GM21381 (cell line): Measurements from ENCODE around the gene ADAR.

ENCODE experiments used
- ATAC-seq: cut with Tn5 transposase; IDR thresholded peaks from one replicate; pipeline ENCODE4 v1.9.1; 2021; ENCODE audit warnings: mild to moderate bottlenecking, moderate library complexity; ENCODE audit not compliant: unreplicated experiment

The ADAR gene

DNA sequence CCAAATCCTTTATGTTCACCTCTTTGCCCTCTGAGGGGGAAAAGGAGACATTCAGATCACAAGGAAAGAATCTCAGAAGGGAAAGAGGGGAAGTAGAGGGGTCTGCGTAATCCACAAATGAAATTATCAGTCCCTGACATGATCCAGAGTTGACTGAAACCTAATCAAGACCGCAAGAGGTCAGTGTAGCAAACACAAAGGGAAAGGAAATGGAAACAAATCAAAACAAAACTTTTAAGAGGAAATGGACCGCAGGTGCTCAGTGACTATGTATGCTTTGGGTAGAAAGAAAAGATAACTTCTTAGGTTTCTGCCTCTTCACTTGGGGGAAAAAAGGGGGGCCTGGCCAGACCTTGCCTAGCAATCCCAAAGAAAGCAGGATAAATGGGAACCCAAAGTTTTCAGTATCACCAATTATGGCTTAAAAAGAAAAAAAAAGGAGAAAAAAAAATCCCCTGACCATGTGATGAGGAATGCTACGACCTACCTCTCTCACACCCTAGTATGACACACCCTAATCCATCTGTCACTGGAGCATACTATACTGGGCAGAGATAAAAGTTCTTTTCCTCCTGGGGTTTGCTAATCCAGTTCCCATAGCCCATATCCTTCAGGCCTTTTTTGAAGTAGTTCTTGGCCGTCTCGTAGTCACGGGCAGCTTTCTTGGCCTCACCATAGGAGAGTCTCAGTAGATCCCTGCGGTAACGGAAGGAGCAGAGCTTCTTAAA lies 23.6 kb downstream of the ADAR start:
- no peak for ATAC-seq

DNA sequence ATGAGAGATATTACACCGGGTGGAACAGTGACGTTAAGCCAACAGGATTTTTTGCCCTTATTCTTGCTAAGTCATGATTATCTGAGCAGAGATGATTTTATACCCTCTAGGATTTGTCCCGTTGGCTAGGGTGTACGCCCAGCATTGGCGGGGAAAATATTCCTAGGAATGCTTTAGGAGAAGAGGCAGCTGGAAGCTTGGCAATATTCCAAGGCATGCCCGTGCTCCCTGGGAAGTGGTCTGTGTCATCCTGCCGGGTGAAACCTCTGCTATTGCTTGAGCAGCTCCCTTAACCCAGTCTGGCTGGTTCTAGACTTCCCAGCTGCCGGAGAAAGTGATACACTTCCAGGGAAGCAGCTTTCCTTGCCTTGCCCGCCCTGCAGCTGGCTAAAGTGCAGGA lies 24.2 kb downstream of the ADAR start:
- no peak for ATAC-seq

DNA sequence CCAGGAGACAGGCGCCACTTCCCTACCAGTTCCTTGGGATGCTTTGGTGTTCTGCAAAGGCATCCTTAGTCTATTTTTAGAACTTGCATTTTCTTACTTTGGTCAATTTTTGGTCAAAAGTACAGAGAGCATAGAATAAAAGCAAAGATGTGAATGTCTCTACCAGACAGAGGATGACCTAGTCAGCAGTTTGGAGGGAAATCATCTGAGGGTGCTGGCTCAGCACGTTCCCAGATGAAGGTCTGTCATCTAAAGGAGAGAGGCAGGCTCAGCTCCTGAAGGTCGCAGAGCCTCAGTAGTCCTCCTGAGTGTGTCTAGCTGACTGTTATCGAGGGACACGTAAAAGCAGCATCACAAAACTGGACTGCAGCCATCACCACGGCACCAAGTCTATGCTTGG lies 25.1 kb downstream of the ADAR start:
- ATAC-seq, result no peak

- no peak for ATAC-seq
These were observed 26.2 kb downstream of the ADAR start for GRCh38 chr1:154581766-154582165.

GRCh38 chr1:154579374-154579773 lies 28.6 kb downstream of the ADAR start:
- no peak for ATAC-seq

DNA sequence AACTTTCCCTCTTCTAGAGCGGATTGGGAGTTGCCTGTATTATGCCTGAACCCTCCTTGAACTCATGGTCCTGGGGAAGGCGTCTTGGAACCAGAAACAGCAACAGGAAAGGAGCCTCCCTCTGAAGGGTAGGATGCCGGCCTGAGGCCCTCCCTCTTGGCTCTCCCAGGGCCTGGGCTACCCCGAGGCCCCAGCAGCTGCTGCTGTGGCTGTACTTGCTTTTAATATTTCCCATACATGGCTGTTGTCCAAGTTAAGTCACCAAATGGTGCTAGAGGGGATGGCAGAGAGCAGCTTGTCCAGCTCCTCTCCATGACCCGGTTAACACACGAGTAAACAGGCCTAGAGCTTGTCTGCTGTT lies 29.9 kb downstream of the ADAR start:
- no peak for ATAC-seq

DNA sequence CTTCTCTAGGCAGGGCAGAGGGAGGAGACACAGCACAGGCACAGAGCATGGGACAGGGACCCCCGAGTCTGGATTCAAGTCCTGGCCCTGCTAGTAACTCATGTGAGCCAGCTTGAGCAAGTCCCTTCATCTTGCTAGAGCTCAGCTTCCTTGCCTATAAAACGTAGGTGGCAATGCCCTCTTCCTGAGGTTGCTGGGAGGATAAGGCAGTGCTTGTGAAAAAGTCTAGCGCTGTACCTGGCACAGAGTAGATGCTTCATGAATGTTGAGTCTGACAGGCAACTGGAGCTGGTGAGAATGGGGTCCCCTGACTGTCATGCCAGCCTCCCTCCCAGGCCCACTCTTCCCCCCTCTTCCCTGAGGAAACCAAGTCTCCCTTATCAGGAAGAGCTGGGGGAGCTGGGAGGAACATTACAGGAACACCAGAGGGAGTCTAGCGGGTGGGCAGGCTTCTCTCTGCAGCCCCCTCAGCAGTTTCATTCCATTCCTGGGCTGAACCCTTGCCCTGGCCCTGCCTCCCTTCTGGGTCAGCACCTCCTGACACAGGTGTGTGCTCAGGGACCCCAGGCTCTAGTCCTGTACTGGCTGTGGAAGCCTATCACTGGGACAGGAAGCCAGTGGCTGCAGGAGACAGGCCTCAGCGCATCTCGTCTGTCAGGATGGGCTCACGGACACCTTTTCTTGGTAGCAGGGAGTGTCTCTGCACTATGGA lies 30.5 kb downstream of the ADAR start:
- ATAC-seq, result no peak

DNA sequence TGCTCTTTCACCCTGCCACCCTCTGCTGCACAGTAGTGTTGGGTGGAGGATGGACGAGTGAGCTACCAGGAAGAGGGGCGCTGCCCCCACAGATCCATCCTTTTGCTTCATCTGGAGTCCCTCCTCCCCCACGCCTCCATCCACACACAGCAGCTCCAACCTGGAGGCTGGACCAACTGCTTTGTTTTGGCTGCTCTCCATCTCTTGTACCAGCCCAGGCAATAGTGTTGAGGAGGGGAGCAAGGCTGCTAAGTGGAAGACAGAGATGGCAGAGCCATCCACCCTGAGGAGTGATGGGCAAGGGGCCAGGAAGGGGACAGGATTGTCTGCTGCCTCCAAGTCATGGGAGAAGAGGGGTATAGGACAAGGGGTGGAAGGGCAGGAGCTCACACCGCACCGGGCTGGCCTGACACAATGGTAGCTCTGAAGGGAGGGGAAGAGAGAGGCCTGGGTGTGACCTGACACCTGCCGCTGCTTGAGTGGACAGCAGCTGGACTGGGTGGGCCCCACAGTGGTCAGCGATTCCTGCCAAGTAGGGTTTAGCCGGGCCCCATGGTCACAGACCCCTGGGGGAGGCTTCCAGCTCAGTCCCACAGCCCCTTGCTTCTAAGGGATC lies 31.9 kb downstream of the ADAR start:
- ATAC-seq, result no peak

- no peak for ATAC-seq
These were observed 32.6 kb downstream of the ADAR start for GRCh38 chr1:154575147-154575927.

DNA sequence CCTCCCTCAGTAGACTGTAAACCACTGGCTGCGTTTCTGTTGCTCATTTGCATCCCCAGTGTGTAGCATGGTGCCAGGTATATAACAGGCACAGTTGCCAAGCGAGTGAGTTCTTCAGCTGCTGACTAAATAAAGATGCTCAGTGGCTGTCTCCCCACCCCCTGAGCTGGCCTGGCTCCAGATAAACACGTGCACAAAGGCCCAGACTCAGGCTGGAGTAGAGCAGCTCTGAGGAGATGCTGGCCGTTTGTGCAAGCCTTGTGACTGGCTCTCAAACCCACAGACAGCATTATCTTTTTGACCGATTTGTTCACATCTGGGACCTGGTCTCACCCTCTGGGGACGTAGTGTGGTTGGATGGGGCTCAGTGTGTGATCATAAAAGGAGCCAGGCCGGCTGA lies 33.3 kb downstream of the ADAR start:
- no peak for ATAC-seq

- no peak for ATAC-seq
These were observed 34.8 kb downstream of the ADAR start for GRCh38 chr1:154573168-154573510.

DNA sequence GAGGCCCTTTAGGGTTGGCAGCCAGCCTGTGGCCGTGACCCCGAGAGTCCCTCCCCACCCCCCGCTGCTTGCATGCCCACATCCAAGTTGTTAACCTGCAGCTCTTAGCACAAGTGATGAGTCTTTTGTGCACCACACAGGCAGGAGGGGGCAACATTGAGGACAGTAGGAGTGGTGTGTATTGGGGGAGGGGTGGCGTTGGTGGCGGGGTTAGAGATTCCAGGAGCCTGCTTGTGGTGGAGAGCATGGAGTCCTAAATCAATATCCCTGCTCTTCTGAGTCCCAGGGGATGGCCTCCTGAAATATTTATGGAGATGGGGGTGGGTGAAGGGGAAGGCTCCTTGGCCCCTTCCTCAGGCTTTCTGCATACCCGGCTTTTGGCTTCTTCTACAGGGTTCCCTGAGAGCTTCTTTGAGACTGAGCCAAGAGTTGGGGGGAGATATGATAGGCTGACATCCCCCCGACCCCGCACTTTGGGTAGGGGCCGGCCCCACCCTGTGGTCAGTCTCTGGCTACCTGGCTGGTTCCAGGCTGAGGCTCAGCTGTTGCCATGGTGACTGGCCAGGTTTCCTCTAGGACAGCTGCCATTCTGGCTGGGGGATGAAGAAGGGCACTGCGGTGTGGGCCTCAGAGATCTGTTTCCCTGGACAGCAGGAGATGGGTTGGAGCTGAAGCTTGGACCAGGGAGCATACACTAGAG lies 35.4 kb downstream of the ADAR start:
- ATAC-seq, result no peak

DNA sequence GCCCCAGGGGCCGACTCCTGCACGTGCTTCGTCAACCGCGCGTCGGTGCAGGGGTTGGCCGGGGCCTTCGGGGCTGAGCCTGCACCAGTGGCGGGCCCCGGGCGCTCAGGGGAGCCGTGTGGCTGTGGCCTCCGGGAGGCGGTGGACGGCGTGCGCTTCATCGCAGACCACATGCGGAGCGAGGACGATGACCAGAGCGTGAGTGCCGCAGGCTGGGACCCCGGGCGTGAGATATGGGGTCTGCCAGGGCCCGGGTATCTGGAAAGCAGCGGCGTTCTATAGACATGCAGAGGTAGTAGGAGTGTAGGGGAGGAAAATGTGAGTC lies 36.1 kb downstream of the ADAR start:
- ATAC-seq, result no peak

- ATAC-seq, result no peak
These were observed 36.6 kb downstream of the ADAR start for GRCh38 chr1:154571244-154571963.

- ATAC-seq, result no peak
These were observed 39.7 kb downstream of the ADAR start for GRCh38 chr1:154568157-154568815.

DNA sequence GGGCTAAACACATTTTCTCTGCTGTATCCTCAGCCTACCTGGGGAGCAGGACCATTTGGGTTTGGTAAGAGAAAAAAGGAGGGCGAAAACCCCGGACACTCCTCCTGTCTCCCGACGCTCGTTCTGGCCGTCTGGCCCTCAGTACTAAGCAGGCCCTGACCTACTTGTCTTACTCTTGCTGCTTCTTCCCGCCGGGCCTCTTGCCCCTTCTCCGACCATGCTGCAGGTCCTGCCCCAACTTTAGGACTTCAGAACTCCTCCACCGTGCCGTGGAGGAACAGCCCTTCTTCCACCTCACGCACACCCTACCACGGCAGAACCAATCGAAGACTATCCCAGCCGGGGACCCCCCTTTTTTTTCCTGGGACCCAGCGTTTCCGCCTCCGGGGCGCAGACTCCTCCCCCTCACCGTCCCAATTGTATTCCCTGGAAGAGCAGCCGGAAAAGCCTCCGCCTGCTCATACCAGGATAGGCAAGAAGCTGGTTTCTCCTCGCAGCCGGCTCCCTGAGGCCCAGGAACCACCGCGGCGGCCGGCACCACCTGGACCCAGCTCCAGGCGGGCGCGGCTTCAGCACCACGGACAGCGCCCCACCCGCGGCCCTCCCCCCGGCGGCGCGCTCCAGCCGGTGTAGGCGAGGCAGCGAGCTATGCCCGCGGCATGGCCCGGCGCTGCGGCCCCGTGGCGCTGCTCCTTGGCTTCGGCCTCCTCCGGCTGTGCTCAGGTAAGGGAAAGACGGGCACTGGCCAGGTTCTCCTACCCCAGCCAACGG lies 40.4 kb downstream of the ADAR start, which contains the start of gene CHRNB2:
TSS of gene CHRNB2 (plus strand) at position 393 of the 771 bp plus-strand sequence. CDS start at position 660, 267 bp downstream.
- ATAC-seq, result no peak

- no peak for ATAC-seq
These were observed 42.1 kb downstream of the ADAR start for GRCh38 chr1:154565876-154566275.

GRCh38 chr1:154559466-154560044 lies 48.4 kb downstream of the ADAR start:
- peak; percentile 44 for ATAC-seq
